COR-L47 (cell line): ENCODE data around the gene MYO1C.
"Not testable (repeated sequence)": the region's sequence is repeated elsewhere in the genome, so short reads cannot be mapped to it uniquely, and the experiment has no call there.

Source experiments
- DNase-seq: peaks from one replicate; lab custom pipeline; 2025; lab: John Stamatoyannopoulos, UW

Gene MYO1C

DNA sequence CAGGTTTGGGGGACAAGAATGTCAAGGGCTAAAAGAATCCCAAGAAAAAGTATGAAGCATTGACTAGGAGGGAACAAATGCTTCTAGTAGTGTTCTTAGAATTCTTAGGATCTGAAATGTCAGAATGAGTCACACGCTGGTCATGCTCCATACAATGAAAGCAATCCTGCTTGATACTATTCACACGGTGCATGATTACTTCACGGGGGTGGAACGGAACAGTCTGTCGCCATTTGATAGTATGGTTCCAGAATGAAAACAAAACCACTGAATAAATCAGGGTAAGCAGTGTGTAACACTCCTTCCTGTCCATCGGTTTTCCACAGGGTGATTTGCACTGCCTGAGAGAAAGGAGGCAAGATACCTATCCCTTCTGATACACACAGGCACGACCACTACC lies 69.6 kb downstream of the MYO1C start:
- no peak for DNase-seq

GRCh38 chr17:1421470-1421869 lies 71.0 kb downstream of the MYO1C start:
- no peak for DNase-seq

GRCh38 chr17:1420981-1421380 lies 71.5 kb downstream of the MYO1C start:
- no peak for DNase-seq

GRCh38 chr17:1420163-1420562 lies 72.3 kb downstream of the MYO1C start:
- DNase-seq: no peak

DNA sequence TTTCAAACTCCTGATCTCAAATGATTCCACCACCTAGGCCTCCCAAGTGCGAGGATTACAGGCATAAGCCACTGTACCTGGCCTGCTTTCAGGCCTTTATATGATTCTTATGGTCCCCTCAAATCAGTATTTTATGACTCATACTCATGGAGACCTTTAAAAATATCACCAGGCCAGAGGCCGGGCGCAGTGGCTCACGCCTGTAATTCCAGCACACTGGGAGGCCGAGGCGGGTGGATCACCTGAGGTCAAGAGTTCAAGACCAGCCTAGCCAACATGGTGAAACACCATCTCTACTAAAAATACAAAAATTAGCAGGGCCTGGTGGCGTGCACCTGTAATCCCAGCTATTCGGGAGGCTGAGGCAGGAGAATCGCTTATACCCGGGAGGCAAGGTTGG lies 74.0 kb downstream of the MYO1C start:
- DNase-seq: not testable (repeated sequence)

GRCh38 chr17:1416414-1416813 lies 76.1 kb downstream of the MYO1C start:
- no peak for DNase-seq

DNA sequence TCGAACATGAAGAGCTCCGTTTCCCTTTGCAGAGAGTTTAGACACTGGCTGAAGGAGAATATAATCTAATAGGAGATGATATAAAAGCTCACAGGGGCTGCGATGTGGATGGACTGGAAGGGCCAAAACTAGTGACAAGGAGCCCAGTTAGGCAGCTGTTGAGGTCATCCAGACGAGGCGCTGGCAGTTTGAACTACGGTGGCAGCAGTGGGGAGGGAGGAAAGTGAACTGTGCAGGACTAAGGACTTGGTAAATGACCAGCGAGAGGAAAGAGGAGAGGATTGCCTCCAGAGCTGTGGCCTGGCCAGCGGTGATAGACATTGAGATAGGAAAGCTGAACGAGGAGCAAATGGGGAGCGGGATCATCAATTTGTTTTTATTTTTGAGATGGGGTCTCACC lies 77.9 kb downstream of the MYO1C start:
- no peak for DNase-seq
